CD14-positive monocyte (primary cell): ENCODE results near the gene PTPRN2. TPM values are rescaled to one million over a fixed set of nuclear protein-coding genes. Genes with fewer than 3 reads are reported as not detected.

ENCODE experiments used
- DNase-seq, 3 donors: peaks; one replicate each; pipeline ENCODE4 v3.0.0-alpha.2; 2011 to 2022
- H2AFZ ChIP-seq: 2 replicates; pipeline ENCODE4 v1.6.0; 2012; ENCODE audit warnings: mild to moderate bottlenecking, low read depth, low read length, inconsistent platforms; ENCODE audit not compliant: insufficient read depth, poor library complexity, severe bottlenecking
- H3K27ac ChIP-seq, 2 donors: 1 replicate in 1 of 2; 2 replicates in 1 of 2; pipeline ENCODE4 v1.5.1; 2012 to 2013; ENCODE audit warnings: low read length in 2 of 2, control low read depth in 1 of 2, inconsistent platforms in 1 of 2, low read depth in 1 of 2, mild to moderate bottlenecking in 1 of 2
- H3K27me3 ChIP-seq, 2 donors: one replicate each; pipeline versions ENCODE4 v1.6.0 to v1.6.1; 2011 to 2013; ENCODE audit warnings: low read length in 2 of 2; ENCODE audit not compliant: control insufficient read depth in 2 of 2, insufficient read depth in 2 of 2
- H3K36me3 ChIP-seq, 2 donors: replicated peaks in 1 of 2; 1 replicate in 1 of 2; 2 replicates in 1 of 2; pipeline versions ENCODE4 v1.5.1 to v1.6.1; 2012 to 2013; ENCODE audit warnings: low read length in 2 of 2, control low read depth in 1 of 2, inconsistent platforms in 1 of 2, mild to moderate bottlenecking in 1 of 2; ENCODE audit not compliant: insufficient read depth in 2 of 2, control insufficient read depth in 1 of 2
- H3K4me1 ChIP-seq, 2 donors: 1 replicate in 1 of 2; 2 replicates in 1 of 2; pipeline versions ENCODE4 v1.5.1 to v1.6.1; 2012 to 2013; ENCODE audit warnings: low read length in 2 of 2, control low read depth in 1 of 2, inconsistent platforms in 1 of 2, mild to moderate bottlenecking in 1 of 2, moderate library complexity in 1 of 2; ENCODE audit not compliant: insufficient read depth in 2 of 2, control insufficient read depth in 1 of 2
- H3K4me2 ChIP-seq: replicated peaks from 2 replicates; pipeline ENCODE3; 2012; ENCODE audit warnings: low read length, moderate library complexity, mild to moderate bottlenecking; ENCODE audit not compliant: poor library complexity, severe bottlenecking; ENCODE audit errors: extremely low read depth
- H3K4me3 ChIP-seq, 3 experiments: fragments of 200-600 bp in 1 of 3; sonication (generic) in 1 of 3; replicated peaks in 1 of 3; 1 replicate in 2 of 3; 2 replicates in 1 of 3; pipeline ENCODE4 v1.5.1; 2011 to 2013; ENCODE audit warnings: low read length in 3 of 3, mild to moderate bottlenecking in 3 of 3, control low read depth in 2 of 3, low read depth in 2 of 3, inconsistent platforms in 1 of 3, moderate library complexity in 1 of 3
- H3K79me2 ChIP-seq: 2 replicates; pipeline ENCODE4 v1.6.0; 2012; ENCODE audit warnings: mild to moderate bottlenecking, control low read depth, inconsistent platforms, low read length, moderate library complexity; ENCODE audit not compliant: insufficient read depth
- H3K9ac ChIP-seq: 2 replicates; pipeline ENCODE4 v1.6.0; 2017; ENCODE audit warnings: low read length, mild to moderate bottlenecking; ENCODE audit not compliant: insufficient read depth, poor library complexity, severe bottlenecking
- H3K9me3 ChIP-seq, 2 donors: replicated peaks in 1 of 2; 1 replicate in 1 of 2; 2 replicates in 1 of 2; pipeline versions ENCODE4 v1.5.1 to v1.6.1; 2012 to 2013; ENCODE audit warnings: low read length in 2 of 2, control low read depth in 1 of 2; ENCODE audit not compliant: control insufficient read depth in 1 of 2, insufficient read depth in 1 of 2
- H4K20me1 ChIP-seq: 2 replicates; pipeline ENCODE4 v1.6.0; 2012; ENCODE audit warnings: mild to moderate bottlenecking, low read length, control low read depth, moderate library complexity; ENCODE audit not compliant: insufficient read depth
- H3K27ac Mint-ChIP-seq, 7 donors: one replicate each; pipeline ENCODE4 v1.8.0; 2020; ENCODE audit warnings: mild to moderate bottlenecking in 7 of 7, mixed read lengths in 7 of 7, moderate library complexity in 6 of 7, inconsistent platforms in 2 of 7
- H3K27me3 Mint-ChIP-seq, 3 donors: one replicate each; pipeline ENCODE4 v1.8.0; 2021 to 2022; ENCODE audit warnings: low read depth in 3 of 3, mild to moderate bottlenecking in 3 of 3, mixed read lengths in 3 of 3, moderate library complexity in 3 of 3, inconsistent platforms in 1 of 3
- H3K36me3 Mint-ChIP-seq, 2 donors: one replicate each; pipeline ENCODE4 v1.8.0; 2020; ENCODE audit warnings: mixed read lengths in 2 of 2, inconsistent platforms in 1 of 2, mild to moderate bottlenecking in 1 of 2
- H3K4me1 Mint-ChIP-seq: one replicate; pipeline ENCODE4 v1.8.0; 2020; ENCODE audit warnings: mild to moderate bottlenecking, mixed read lengths
- H3K4me3 Mint-ChIP-seq, 2 donors: one replicate each; pipeline ENCODE4 v1.8.0; 2020; ENCODE audit warnings: mild to moderate bottlenecking in 2 of 2, mixed read lengths in 2 of 2, moderate library complexity in 1 of 2
- H3K9me3 Mint-ChIP-seq, 7 donors: one replicate each; pipeline ENCODE4 v1.8.0; 2020 to 2022; ENCODE audit warnings: mixed read lengths in 7 of 7, mild to moderate bottlenecking in 6 of 7, moderate library complexity in 6 of 7, inconsistent platforms in 2 of 7
- WGBS: methylation state at CpG from one replicate; pipeline ENCODE4 v1.1.5; 2013; ENCODE audit warnings: missing lambda C conversion rate; ENCODE audit not compliant: insufficient coverage; 5-methylcytosine and 5-hydroxymethylcytosine counted together
- intact Hi-C, 2 donors: fragments of 100-400 bp; cut with micrococcal nuclease; formaldehyde crosslinking; loops; one replicate each; pipeline versions ENCODE4 v1.15.0 to v1.15.1; 2023
- polyA plus RNA-seq, 3 donors: library from polyadenylated mRNA; depleted of rRNA in 1 of 3; unstranded in 2 of 3; stranded (reverse) in 1 of 3; fragments of 300-500 nt in 2 of 3; fragments of >200 nt in 1 of 3; fragmentation: Illumina TruSeq in 2 of 3; gene quantifications; 1 replicate in 2 of 3; 2 replicates in 1 of 3; pipeline ENCODE4 v1.2.3, GENCODE V29; 2012 to 2021
- TF ChIP-seq, protein P1 (sequence below): fragments of 200-600 bp; IDR thresholded peaks from one replicate; pipeline ENCODE4 v1.8.0; 2022; ENCODE audit warnings: antibody characterized with exemption, mild to moderate bottlenecking

PTPRN2 gene
- polyA plus RNA-seq, 3 donors: 0.25 to 1.4 (median 0.97) TPM

DNA sequence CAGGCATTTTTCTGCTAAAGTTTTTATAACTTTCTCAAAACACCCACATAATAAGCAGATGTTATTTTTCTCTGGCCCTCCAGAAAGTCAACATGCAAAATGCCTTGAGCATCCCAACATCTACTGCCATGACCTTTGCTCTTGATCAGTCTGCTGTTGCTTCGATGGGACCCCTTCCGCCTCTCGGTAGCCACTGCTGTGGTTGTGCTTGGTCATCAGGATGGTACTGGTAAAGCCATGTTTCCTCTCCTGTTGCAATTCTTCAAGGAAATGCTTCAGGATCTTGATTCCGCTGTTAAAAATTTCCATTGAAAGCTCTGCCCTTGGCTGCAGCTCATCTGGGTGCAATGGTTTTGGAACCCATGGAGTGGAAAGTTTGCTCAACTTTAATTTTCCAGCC, 717.8 kb downstream of the PTPRN2 start:
- no peak overlapping the region for H3K4me3 Mint-ChIP-seq
- H3K9me3 Mint-ChIP-seq: peaks cover 13 to 26% (median 24%) of the 10 kb centered on the region in 7 donors
- TF ChIP-seq, protein P1, sequence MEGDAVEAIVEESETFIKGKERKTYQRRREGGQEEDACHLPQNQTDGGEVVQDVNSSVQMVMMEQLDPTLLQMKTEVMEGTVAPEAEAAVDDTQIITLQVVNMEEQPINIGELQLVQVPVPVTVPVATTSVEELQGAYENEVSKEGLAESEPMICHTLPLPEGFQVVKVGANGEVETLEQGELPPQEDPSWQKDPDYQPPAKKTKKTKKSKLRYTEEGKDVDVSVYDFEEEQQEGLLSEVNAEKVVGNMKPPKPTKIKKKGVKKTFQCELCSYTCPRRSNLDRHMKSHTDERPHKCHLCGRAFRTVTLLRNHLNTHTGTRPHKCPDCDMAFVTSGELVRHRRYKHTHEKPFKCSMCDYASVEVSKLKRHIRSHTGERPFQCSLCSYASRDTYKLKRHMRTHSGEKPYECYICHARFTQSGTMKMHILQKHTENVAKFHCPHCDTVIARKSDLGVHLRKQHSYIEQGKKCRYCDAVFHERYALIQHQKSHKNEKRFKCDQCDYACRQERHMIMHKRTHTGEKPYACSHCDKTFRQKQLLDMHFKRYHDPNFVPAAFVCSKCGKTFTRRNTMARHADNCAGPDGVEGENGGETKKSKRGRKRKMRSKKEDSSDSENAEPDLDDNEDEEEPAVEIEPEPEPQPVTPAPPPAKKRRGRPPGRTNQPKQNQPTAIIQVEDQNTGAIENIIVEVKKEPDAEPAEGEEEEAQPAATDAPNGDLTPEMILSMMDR: no peak
- H3K27me3 ChIP-seq: no peaks in the 10 kb centered on the region
- H3K79me2 ChIP-seq: no peaks in the 10 kb centered on the region
- H4K20me1 ChIP-seq: no peaks in the 10 kb centered on the region
- H3K36me3 ChIP-seq: no peaks in the 10 kb centered on the region
- 100% methylated on average over 4 of the region's 4 CpGs for WGBS
- H3K27ac Mint-ChIP-seq: no peak overlapping the region
- H3K4me3 ChIP-seq: no peak overlapping the region
- H3K9ac ChIP-seq: no peak overlapping the region
- H3K4me1 Mint-ChIP-seq: peaks cover 11% of the 10 kb centered on the region
- peaks cover 7 to 12% of the 10 kb centered on the region in 2 donors for H3K36me3 Mint-ChIP-seq
- H3K4me2 ChIP-seq: no peak overlapping the region
- intact Hi-C loops: loop anchor here (10.0 kb wide), 2 partner anchors 45 to 105 kb away; no protein-coding TSS in a partner anchor
- peaks cover 5 to 7% of the 10 kb centered on the region in 2 donors for H3K4me1 ChIP-seq
- no peak overlapping the region for H2AFZ ChIP-seq
- no peak overlapping the region for H3K27ac ChIP-seq
- DNase-seq: no peak
- peaks cover 14 to 30% of the 10 kb centered on the region in 2 donors for H3K9me3 ChIP-seq
- H3K27me3 Mint-ChIP-seq: peaks cover 9 to 17% (median 11%) of the 10 kb centered on the region in 3 donors

DNA sequence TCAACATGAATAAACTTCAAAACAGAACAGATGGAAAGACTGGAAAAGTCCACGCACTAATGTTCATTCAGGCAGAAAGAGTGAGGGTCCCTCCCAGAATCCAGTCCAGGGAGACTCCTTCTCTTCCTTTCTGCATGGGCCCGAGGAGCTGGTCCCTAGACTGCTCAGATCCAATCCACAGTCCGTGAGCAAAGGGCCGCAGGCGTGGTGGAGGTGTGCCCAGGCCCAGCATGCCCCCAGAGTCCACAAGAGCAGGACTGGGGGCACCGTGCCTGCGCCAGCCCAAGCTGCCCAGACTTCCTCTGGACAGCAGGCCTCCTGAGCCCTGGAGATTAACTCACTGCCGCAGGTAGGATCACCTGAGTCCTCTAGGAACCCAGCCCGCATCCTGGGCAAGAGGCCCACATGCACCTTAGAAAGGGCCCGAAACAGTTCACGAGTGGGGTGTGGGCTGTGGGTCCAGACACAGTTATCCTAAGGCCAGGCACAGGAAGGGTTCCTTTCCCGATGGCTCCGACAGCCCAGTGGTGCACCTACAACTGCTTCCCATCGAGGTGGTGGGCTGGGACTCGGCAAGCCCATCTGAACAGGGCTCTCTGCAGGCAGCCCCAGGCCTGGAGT, 719.8 kb downstream of the PTPRN2 start:
- no peak overlapping the region for H3K4me3 Mint-ChIP-seq
- peaks cover 24 to 31% of the 10 kb centered on the region in 2 donors for H3K36me3 Mint-ChIP-seq
- no peak overlapping the region for H3K4me3 ChIP-seq
- over 99% methylated on average over 15 of the region's 15 CpGs for WGBS
- peaks cover 3% of the 10 kb centered on the region in 2 donors for H3K4me1 ChIP-seq
- H3K27me3 Mint-ChIP-seq: peaks cover 2 to 9% (median 5%) of the 10 kb centered on the region in 3 donors
- no peak for DNase-seq
- no peak overlapping the region for H2AFZ ChIP-seq
- H3K27ac Mint-ChIP-seq: no peak overlapping the region
- no peaks in the 10 kb centered on the region for H3K27me3 ChIP-seq
- peaks cover 5% of the 10 kb centered on the region for H3K4me1 Mint-ChIP-seq
- TF ChIP-seq, protein P1: no peak
- intact Hi-C loops: no loop called here
- H3K9ac ChIP-seq: no peak overlapping the region
- peaks cover 9 to 13% of the 10 kb centered on the region in 2 donors for H3K36me3 ChIP-seq
- H3K9me3 ChIP-seq: peaks cover 14 to 30% of the 10 kb centered on the region in 2 donors
- peaks cover 15 to 31% (median 24%) of the 10 kb centered on the region in 7 donors for H3K9me3 Mint-ChIP-seq
- H3K27ac ChIP-seq: no peak overlapping the region
- H3K4me2 ChIP-seq: no peak overlapping the region
- H4K20me1 ChIP-seq: no peaks in the 10 kb centered on the region
- H3K79me2 ChIP-seq: no peaks in the 10 kb centered on the region
